ENCODE measurements around the gene GFY. TPM values are rescaled to one million over a fixed set of nuclear protein-coding genes. Genes with fewer than 3 reads are reported as not detected.

GFY gene
- total and polyA plus RNA-seq, 9 of the 15 experiments (the other 6 are each of a cell fraction or from before 2014, with no cell fraction given), result 0.06 to 0.40 (median 0.19) TPM; not detected in 3

DNA sequence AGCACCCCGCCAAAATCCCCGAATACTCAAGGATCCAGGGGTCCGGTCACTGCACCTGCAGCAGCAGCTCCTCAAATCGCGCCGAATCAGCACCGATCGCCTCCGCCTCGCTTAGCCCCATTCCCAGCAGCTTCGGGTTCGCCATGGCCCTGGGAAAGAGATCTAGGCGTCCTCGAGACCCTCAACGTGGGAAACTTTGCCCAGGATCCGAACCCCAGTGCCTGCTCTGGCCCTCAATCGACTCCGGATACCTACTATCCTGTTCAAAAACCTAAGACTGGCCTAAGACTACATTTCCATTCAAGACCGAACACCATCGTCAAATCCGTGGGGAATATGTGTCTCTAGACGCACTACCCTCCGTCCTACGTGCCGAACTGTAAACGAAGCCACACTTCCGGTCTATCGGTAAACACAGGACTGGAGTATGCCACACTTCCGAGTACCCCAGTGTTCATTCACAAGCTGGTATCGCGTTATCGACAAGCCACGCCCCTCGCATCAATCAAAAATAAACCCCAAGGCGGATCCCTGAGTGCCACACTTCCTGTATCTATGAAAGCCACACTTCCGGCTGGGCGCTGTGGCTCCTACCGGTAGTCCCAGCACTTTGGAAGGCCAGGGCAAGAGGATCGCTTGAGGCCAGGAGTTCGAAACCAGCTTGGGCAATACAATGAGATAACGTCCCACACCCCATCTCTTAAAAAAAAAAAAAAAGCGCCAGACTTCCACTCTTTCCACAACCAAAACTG is 26.4 kb downstream of the GFY start, which contains the start of gene PIH1D1 (continued):
- TF ChIP-seq, protein P1, sequence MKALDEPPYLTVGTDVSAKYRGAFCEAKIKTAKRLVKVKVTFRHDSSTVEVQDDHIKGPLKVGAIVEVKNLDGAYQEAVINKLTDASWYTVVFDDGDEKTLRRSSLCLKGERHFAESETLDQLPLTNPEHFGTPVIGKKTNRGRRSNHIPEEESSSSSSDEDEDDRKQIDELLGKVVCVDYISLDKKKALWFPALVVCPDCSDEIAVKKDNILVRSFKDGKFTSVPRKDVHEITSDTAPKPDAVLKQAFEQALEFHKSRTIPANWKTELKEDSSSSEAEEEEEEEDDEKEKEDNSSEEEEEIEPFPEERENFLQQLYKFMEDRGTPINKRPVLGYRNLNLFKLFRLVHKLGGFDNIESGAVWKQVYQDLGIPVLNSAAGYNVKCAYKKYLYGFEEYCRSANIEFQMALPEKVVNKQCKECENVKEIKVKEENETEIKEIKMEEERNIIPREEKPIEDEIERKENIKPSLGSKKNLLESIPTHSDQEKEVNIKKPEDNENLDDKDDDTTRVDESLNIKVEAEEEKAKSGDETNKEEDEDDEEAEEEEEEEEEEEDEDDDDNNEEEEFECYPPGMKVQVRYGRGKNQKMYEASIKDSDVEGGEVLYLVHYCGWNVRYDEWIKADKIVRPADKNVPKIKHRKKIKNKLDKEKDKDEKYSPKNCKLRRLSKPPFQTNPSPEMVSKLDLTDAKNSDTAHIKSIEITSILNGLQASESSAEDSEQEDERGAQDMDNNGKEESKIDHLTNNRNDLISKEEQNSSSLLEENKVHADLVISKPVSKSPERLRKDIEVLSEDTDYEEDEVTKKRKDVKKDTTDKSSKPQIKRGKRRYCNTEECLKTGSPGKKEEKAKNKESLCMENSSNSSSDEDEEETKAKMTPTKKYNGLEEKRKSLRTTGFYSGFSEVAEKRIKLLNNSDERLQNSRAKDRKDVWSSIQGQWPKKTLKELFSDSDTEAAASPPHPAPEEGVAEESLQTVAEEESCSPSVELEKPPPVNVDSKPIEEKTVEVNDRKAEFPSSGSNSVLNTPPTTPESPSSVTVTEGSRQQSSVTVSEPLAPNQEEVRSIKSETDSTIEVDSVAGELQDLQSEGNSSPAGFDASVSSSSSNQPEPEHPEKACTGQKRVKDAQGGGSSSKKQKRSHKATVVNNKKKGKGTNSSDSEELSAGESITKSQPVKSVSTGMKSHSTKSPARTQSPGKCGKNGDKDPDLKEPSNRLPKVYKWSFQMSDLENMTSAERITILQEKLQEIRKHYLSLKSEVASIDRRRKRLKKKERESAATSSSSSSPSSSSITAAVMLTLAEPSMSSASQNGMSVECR (CRISPR knock-in tag; IDR thresholded peaks at IDR 0.05), result peak; percentile 39; the same call in 1 of the 2 replicates
- TF ChIP-seq NRF1 (conservative IDR thresholded peaks at IDR 0.05 in 1 of 2, IDR thresholded peaks at IDR 0.05 in 1 of 2) (peak; percentile 40 to 50; a peak in 3 of 4 replicates), ZNF79 (CRISPR knock-in tag; IDR thresholded peaks at IDR 0.05; ENCODE audit: low read depth) (no peak), KDM4B (IDR thresholded peaks at IDR 0.05; ENCODE audit: borderline replicate concordance in 2 of 2, low read depth in 1 of 2) (peak in 1 of 2 experiments; percentile 75; a peak in 1 of 4 replicates), CTBP1 (IDR thresholded peaks at IDR 0.05; ENCODE audit: borderline replicate concordance) (0 out of 2 replicates have a peak, but pooled peaks have one; percentile 11), RBM25 (IDR thresholded peaks at IDR 0.05; ENCODE audit: low read depth, low read length, severe bottlenecking) (peak; percentile 8), NR4A1 (CRISPR knock-in tag; IDR thresholded peaks at IDR 0.05) (no peak), NR4A1 (tag; IDR thresholded peaks at IDR 0.05) (0 out of 2 replicates have a peak, but pooled peaks have one; percentile 32), POLR2B (IDR thresholded peaks at IDR 0.05; ENCODE audit: low read depth, partially characterized antibody) (peak; percentile 75), GATA2 (CRISPR knock-in tag; IDR thresholded peaks at IDR 0.05) (peak; percentile 54)
- TF ChIP-seq, protein P2, sequence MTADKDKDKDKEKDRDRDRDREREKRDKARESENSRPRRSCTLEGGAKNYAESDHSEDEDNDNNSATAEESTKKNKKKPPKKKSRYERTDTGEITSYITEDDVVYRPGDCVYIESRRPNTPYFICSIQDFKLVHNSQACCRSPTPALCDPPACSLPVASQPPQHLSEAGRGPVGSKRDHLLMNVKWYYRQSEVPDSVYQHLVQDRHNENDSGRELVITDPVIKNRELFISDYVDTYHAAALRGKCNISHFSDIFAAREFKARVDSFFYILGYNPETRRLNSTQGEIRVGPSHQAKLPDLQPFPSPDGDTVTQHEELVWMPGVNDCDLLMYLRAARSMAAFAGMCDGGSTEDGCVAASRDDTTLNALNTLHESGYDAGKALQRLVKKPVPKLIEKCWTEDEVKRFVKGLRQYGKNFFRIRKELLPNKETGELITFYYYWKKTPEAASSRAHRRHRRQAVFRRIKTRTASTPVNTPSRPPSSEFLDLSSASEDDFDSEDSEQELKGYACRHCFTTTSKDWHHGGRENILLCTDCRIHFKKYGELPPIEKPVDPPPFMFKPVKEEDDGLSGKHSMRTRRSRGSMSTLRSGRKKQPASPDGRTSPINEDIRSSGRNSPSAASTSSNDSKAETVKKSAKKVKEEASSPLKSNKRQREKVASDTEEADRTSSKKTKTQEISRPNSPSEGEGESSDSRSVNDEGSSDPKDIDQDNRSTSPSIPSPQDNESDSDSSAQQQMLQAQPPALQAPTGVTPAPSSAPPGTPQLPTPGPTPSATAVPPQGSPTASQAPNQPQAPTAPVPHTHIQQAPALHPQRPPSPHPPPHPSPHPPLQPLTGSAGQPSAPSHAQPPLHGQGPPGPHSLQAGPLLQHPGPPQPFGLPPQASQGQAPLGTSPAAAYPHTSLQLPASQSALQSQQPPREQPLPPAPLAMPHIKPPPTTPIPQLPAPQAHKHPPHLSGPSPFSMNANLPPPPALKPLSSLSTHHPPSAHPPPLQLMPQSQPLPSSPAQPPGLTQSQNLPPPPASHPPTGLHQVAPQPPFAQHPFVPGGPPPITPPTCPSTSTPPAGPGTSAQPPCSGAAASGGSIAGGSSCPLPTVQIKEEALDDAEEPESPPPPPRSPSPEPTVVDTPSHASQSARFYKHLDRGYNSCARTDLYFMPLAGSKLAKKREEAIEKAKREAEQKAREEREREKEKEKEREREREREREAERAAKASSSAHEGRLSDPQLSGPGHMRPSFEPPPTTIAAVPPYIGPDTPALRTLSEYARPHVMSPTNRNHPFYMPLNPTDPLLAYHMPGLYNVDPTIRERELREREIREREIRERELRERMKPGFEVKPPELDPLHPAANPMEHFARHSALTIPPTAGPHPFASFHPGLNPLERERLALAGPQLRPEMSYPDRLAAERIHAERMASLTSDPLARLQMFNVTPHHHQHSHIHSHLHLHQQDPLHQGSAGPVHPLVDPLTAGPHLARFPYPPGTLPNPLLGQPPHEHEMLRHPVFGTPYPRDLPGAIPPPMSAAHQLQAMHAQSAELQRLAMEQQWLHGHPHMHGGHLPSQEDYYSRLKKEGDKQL (CRISPR knock-in tag; IDR thresholded peaks at IDR 0.05; ENCODE audit: borderline replicate concordance), result no peak
- TF ChIP-seq, protein P3, sequence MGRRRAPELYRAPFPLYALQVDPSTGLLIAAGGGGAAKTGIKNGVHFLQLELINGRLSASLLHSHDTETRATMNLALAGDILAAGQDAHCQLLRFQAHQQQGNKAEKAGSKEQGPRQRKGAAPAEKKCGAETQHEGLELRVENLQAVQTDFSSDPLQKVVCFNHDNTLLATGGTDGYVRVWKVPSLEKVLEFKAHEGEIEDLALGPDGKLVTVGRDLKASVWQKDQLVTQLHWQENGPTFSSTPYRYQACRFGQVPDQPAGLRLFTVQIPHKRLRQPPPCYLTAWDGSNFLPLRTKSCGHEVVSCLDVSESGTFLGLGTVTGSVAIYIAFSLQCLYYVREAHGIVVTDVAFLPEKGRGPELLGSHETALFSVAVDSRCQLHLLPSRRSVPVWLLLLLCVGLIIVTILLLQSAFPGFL (CRISPR knock-in tag; IDR thresholded peaks at IDR 0.05), result no peak
- TF ChIP-seq, protein P4, sequence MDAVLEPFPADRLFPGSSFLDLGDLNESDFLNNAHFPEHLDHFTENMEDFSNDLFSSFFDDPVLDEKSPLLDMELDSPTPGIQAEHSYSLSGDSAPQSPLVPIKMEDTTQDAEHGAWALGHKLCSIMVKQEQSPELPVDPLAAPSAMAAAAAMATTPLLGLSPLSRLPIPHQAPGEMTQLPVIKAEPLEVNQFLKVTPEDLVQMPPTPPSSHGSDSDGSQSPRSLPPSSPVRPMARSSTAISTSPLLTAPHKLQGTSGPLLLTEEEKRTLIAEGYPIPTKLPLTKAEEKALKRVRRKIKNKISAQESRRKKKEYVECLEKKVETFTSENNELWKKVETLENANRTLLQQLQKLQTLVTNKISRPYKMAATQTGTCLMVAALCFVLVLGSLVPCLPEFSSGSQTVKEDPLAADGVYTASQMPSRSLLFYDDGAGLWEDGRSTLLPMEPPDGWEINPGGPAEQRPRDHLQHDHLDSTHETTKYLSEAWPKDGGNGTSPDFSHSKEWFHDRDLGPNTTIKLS (IDR thresholded peaks at IDR 0.05; ENCODE audit: borderline replicate concordance, low read depth), result peak; percentile 69; the same call in 1 of the 2 replicates
